HG03060 (cell line): ENCODE measurements around the gene BMS1.
A peak's percentile ranks its signal among the peaks of the same experiment; 100 is the strongest.
"Not testable (repeated sequence)": the region's sequence is repeated elsewhere in the genome, so short reads cannot be mapped to it uniquely, and the experiment has no call there.

Experiments
- ATAC-seq: cut with Tn5 transposase; IDR thresholded peaks from one replicate; pipeline ENCODE4 v1.9.1; 2021; ENCODE audit warnings: low read depth, moderate number of reproducible peaks; ENCODE audit not compliant: unreplicated experiment

Gene BMS1

GRCh38 chr10:42782446-42783180, at the start of gene BMS1:
Gene BMS1 (plus strand): TSS chr10:42782795. CDS start chr10:42784395, 1,600 bp downstream.
- peak; percentile 90 for ATAC-seq

GRCh38 chr10:42734536-42734935, 48.1 kb upstream of the BMS1 start:
- no peak for ATAC-seq

GRCh38 chr10:42738679-42739078, 43.9 kb upstream of the BMS1 start:
- ATAC-seq, result no peak

- not testable (repeated sequence) for ATAC-seq
Measured at GRCh38 chr10:42741536-42741935, 41.1 kb upstream of the BMS1 start.

- no peak for ATAC-seq
Measured at GRCh38 chr10:42743697-42744096, 38.9 kb upstream of the BMS1 start.

- no peak for ATAC-seq
Measured at GRCh38 chr10:42744134-42744701, 38.4 kb upstream of the BMS1 start.

- ATAC-seq, result no peak
Measured at GRCh38 chr10:42753126-42753506, 29.5 kb upstream of the BMS1 start.

GRCh38 chr10:42753507-42754154, 29.0 kb upstream of the BMS1 start:
- no peak for ATAC-seq

- no peak for ATAC-seq
Measured at GRCh38 chr10:42754155-42755027, 28.2 kb upstream of the BMS1 start.

GRCh38 chr10:42755028-42755451, 27.6 kb upstream of the BMS1 start:
- no peak for ATAC-seq

- no peak for ATAC-seq
Measured at GRCh38 chr10:42755556-42756093, 27.0 kb upstream of the BMS1 start.

- ATAC-seq, result no peak
Measured at GRCh38 chr10:42767906-42768305, 14.7 kb upstream of the BMS1 start.

GRCh38 chr10:42768581-42769152, 13.9 kb upstream of the BMS1 start:
- ATAC-seq, result no peak

- ATAC-seq, result no peak
Measured at GRCh38 chr10:42769173-42769572, 13.4 kb upstream of the BMS1 start.

GRCh38 chr10:42769673-42770072, 12.9 kb upstream of the BMS1 start:
- no peak for ATAC-seq

GRCh38 chr10:42776681-42777080, 5.9 kb upstream of the BMS1 start:
- no peak for ATAC-seq

GRCh38 chr10:42780456-42780855, 2.1 kb upstream of the BMS1 start:
- ATAC-seq, result no peak

GRCh38 chr10:42781893-42782445, 626 bp upstream of the BMS1 start:
- no peak for ATAC-seq

GRCh38 chr10:42783181-42783549, 570 bp downstream of the BMS1 start:
- no peak for ATAC-seq

- no peak for ATAC-seq
Measured at GRCh38 chr10:42785759-42786158, 3.2 kb downstream of the BMS1 start.
